Keratinocyte (primary cell): Measurements from ENCODE around the gene IPMK.

ENCODE experiments used
- EZH2 ChIP-seq: IDR thresholded peaks from one replicate; pipeline ENCODE4 v1.6.1; 2012; ENCODE audit warnings: inconsistent platforms, mild to moderate bottlenecking, low read length, moderate library complexity
- TF ChIP-seq, protein P1 (sequence below), 3 experiments: IDR thresholded peaks in 1 of 3; conservative IDR thresholded peaks in 1 of 3; optimal IDR thresholded peaks in 1 of 3; 2 replicates in 2 of 3; 3 replicates in 1 of 3; pipeline versions ENCODE3 to v1.5.1; 2011; ENCODE audit warnings: low read length in 3 of 3, mild to moderate bottlenecking in 3 of 3, moderate library complexity in 2 of 3, control low read depth in 1 of 3, inconsistent platforms in 1 of 3; ENCODE audit not compliant: insufficient read depth in 2 of 3; ENCODE audit errors: extremely low read depth in 1 of 3

DNA sequence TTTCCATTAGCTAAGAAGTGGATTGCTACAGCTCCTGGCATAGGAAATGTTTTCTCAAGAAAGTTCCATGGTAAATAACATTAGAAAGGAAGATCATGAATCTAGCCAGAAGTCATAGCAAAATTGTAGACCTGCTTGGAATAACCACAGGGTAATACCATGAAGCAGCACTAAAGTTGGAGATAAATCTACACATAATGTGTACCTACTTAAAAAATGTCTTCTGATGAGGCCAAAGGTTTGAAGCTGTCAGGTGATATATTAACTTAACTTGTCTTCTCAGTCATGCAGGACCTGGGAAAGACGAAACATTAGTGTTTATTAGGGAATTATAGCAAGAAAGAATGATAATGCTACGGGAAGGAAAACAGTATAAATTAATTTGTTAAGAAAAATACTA lies 7.6 kb upstream of the IPMK start:
- TF ChIP-seq EZH2 = no peak
- TF ChIP-seq, protein P1, sequence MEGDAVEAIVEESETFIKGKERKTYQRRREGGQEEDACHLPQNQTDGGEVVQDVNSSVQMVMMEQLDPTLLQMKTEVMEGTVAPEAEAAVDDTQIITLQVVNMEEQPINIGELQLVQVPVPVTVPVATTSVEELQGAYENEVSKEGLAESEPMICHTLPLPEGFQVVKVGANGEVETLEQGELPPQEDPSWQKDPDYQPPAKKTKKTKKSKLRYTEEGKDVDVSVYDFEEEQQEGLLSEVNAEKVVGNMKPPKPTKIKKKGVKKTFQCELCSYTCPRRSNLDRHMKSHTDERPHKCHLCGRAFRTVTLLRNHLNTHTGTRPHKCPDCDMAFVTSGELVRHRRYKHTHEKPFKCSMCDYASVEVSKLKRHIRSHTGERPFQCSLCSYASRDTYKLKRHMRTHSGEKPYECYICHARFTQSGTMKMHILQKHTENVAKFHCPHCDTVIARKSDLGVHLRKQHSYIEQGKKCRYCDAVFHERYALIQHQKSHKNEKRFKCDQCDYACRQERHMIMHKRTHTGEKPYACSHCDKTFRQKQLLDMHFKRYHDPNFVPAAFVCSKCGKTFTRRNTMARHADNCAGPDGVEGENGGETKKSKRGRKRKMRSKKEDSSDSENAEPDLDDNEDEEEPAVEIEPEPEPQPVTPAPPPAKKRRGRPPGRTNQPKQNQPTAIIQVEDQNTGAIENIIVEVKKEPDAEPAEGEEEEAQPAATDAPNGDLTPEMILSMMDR (optimal IDR thresholded peaks at IDR 0.05 in 1 of 3, IDR thresholded peaks at IDR 0.05 in 1 of 3, conservative IDR thresholded peaks at IDR 0.05 in 1 of 3; ENCODE audit: extremely low read depth in 1 of 3, insufficient read depth in 2 of 3, low read length in 3 of 3) = no peak
